Left hindlimb (tissue), 1 donor: ENCODE results near the gene TLX2.

ENCODE experiments used
- DNase-seq: peaks from one replicate; pipeline ENCODE4 v3.0.0-alpha.2; 2018

Gene TLX2

GRCh38 chr2:74497777-74498499, 16.3 kb upstream of the TLX2 start:
- no peak for DNase-seq

DNA sequence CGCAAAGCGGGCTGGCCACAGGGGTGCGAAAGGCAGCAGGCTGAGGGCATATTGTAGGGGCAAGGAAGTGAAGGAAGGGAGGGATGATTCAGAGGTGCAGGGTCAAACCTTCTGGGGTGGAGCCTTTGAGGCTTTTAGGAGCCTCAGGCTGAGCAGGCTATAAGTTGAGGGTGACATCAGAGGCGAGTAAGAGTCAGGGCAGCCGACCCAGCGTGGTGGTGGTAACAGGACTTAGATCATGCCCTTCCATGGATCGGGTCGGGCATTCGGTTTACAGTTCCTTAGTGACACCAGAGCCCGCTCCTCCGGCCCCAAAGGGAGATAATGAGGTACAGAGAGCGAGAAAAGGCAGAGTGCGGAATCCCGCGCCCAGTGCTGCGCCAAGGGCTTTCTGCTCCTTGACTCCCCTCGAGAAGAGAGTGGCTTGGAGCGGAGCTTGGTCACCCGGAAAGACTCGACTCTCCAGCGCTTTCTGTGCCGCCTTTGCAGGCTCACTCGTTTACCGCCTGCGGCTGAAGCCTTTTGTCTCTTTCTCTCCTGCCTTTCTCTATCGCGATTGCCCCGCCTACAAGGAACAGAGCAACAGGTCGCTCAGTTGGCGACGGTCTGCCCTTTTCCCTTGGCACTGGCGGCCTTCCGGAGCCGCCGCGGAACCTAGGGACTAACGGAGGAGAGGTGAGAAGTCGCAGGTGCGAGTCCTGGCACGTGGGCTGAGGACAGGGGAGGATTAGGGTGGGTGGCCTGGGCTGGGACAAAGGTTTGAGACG, 15.6 kb upstream of the TLX2 start:
- DNase-seq, result no peak

DNA sequence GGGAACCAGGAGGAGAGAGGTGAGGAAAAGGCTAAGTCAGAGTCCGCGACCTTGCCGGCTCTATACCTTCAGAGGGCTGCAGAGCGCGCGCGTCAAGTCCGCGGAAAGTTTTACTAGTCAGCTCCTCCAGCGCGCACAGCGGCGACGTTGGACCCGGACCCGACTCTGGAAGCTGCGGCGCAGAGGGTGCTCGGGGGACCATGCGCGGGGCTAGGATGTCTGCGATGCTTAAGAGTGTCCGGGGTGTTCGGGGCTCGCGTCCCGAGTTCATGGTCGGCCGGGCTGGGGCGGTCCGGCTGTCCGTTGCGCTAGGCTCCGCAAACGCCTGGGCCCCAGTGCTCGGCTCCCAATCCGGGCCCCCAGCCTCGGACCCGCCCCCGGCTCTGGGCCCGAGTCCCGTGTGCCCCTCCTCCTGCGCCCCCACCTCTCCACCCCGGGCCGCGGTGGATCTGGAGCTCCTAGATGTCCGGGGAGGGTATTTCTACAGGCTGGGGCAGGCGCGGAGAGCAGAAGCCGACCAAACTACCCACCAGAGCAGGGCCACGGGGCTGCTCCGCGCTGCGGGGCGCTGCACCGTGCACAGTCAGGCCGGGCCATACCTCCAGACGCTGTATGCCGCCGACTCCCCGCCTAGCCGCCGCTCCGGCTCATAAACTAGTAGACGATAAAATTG, 14.8 kb upstream of the TLX2 start, which contains the start of gene LBX2:
Gene LBX2, minus strand, starts transcription at position 337 of the 673 bp plus-strand sequence. Its CDS starts 66 bp downstream, at position 271.
- peak; percentile 58 for DNase-seq

- no peak for DNase-seq
Observed at GRCh38 chr2:74499940-74500577, 14.2 kb upstream of the TLX2 start.

DNA sequence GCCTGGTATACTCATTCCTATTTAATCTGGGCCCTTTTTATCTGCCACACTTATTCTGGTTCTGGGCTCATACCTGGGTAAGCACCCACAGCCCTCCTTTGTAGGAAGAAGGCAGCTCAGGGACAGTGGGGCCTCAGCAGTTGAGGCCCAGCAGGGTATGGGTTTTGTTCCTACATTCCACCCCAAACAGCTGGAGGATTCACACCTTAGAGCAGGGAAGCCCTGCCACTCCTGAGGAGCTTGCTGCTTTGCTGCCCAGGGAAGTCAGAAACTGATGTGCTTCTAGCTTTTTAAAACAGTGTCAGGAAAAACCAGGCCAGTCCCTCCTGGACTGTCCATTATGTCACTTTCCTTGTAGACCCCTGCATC, 13.7 kb upstream of the TLX2 start:
- DNase-seq, result no peak

- DNase-seq, result no peak
Observed at GRCh38 chr2:74501335-74502071, 12.7 kb upstream of the TLX2 start.

DNA sequence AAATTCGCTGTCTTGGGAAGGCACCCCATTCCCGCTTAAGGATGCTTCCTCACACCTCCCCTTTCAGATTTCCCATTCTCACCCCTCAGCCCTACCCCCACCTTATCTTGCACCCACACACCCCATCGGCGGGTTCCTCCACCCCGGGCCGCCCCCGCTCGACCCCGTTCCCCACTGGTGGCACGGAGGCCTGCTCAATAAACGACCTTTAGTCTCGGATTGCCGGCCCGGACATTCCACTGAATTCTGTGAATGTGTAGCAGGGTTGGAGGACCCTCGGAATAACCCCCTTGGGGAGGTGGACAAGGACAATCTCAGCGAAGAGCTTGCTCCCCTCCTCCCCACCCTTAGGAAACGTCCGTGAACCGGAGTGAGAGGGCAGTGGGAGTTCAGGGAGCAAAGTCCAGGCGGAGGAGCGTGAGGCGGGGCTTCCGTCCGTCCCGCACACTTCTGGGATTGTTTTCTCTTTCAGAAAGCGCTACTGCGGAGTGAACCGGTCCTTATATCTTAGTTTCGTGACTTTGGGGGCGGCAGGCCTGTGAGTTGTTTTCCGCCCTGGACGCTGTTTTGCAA, 12.0 kb upstream of the TLX2 start:
- DNase-seq, result no peak

DNA sequence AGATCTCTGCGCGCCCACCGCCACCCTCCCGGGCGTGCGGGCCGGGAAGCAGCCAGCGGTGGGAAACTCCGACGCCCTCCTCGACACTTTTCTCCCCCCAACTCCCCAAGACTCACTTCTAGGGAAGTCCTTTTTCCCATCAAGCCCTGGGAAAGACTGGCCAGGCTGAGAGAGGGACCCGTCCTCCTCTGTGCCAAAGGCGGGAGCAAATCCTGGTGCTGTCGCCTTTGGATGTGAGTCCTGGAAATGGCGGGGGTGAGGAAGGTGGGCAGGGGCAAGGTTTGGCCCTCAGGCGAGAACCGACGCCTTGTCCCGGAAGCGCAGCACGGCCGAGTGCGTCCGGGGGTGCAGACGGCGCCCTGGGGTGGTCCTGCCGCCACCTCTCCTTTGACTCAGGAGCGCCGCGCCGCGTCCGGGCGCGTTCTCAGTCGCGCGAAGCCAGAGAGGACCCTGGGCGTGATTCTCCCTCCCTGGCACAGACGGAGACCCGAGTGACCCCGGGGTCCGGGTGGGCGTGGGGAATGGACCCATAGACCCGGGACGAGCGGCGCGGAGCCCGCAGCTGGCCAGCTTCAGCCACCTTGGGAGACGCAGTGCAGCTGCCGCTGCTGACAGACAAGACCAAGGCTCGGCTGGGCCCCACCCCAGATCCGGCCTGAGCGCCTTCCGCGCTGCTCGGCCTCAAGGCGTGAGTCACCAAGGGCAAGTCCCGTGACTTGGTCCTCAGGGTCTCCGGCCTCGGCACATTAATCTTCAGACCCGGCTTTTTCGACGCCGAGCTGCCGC, 11.3 kb upstream of the TLX2 start:
- peak; percentile 76 for DNase-seq

DNA sequence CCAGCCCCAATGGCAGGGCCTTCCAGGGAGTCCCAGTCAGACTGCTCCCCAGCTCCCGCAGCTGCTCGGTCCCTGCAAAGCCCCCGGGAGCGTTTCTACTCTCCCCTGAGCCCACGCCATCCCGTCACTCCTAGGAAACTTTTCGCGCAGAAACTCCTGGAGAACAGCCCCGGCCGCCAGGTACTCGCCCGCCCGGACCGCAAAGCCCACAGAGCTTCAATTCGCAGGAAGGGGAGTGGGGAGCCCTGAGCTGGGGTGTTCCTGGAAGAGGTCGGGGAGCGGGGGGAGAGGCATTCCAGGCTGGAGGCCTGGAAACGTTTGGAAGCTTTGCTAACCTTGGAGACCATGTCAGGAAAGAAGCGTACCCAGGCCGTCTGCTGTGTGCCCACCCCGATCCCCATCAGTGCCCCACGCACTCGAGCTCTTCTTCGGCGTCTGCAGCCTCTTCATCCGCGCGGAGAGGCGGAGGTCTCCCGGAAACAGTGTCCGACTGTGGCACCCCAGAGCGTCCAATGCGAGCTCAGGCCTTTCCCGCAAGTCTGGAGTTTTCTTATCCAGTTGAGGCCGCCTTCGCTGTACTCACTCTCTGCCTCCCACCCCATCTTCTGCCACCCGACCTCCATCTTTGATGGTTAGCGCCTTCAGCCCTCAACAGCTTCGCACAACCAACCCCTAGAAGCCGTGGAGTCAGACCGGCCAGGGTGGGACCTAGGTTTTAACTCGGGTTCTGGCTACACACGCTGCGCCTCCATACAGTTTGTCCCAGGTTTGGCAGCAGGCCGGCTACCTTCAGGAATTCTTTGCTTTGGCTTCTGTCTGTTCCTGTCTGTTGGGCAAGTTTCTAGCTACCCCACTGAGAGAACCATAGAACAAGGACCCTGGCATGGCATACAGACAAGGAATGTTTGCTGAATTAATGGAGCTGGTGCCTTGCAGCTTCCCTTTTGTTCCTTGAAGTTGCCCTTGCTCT, 10.5 kb upstream of the TLX2 start:
- no peak for DNase-seq

DNA sequence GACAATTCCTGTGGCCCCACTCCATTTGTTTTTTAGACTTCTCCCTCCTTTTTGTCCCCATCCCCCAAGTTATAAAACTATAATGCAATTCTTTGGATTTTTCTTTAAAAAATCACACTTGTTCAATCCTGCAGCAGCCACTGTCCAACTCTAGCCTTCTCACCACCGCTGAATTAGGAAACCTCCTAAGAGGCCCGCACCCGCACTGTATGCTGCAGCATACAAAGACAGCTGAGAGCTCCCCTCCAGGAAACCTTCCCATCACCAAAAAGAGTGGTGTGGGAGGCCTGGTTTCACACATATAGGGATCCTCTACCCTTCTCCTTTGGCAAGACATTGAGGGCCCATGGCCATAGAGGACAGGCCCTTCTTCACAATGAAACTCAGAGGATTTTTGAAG, 9.7 kb upstream of the TLX2 start:
- no peak for DNase-seq

GRCh38 chr2:74505448-74506246, 8.6 kb upstream of the TLX2 start:
- DNase-seq, result no peak

- DNase-seq, result peak; percentile 99
Observed at GRCh38 chr2:74507145-74507925, 6.9 kb upstream of the TLX2 start, which contains the start of gene PCGF1. Gene PCGF1 (minus strand): TSS chr2:74507695. CDS start chr2:74507668, 27 bp downstream.

GRCh38 chr2:74507926-74508520, 6.2 kb upstream of the TLX2 start:
- DNase-seq, result peak; percentile 67

DNA sequence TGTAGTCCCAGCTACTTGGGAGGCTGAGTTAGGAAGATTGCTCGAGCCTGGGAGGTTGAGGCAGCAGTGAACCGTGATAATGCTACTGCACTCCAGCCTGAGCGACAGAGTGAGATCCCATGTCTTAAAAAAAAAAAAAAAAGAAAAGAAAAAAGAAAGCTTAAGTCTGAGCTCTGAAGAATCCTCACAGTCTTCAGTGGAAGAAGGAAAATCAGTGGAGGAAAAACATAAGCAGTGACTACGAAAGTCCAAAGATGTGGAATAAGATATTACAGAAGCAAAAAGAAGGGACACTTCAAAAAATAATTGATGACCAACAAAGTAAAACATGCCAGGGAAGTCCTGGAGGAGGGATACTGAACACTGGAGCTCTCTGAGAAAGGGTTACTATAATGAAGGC, 4.0 kb upstream of the TLX2 start:
- DNase-seq, result no peak

DNA sequence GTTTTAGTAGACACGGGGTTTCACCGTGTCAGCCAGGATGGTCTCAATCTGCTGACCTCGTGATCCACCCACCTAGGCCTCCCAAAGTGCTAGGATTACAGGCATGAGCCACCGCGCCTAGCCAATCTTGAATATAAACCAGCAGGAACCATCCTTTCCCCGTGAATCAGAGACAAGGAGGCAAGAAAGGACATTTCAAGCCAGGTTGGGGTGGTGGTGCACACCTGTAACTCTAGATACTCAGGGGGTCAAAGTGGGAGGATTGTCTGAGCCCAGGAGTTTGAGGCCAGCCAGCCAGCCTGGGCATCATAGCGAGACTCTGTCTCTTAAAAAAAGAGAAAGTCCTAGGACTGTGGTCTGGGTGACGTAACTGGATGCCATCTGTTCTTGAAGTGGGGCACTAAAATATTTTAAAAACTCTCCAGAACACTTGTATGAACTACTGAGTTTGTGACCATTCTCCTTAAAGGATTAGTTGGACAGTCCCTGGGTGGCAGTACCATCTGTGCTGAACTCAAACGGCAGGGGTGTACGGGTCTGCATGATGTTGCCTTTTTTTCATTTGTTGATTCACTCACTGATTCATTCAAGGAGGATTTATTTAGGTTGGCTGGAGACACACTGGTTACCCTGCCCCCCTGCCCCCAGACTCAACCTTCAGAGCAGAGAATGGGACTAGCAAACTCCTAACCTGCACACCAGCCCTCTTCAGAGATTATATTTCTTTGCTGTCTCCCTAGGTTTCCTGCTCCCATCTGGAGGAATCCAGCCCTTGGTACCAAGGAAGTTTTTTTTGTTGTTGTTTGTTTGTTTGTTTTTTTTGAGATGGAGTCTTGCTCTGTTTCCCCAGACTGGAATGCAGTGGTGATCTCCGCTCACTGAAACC, 2.9 kb upstream of the TLX2 start:
- DNase-seq, result no peak

GRCh38 chr2:74512744-74513604, 1.3 kb upstream of the TLX2 start:
- no peak for DNase-seq
